Measurements from ENCODE around the gene TRIO.

The TRIO gene

GRCh38 chr5:14213813-14214585, 70.9 kb downstream of the TRIO start:
- H3K4ac ChIP-seq (ENCODE audit: low read depth, low read length) = no peak overlapping the region
- no peak overlapping the region for H4K5ac ChIP-seq (ENCODE audit: low read length)
- no peak overlapping the region for H2BK15ac ChIP-seq (replicated peaks; ENCODE audit: low read depth)
- H2AK5ac ChIP-seq (ENCODE audit: low read length) = no peak overlapping the region
- no peak overlapping the region for H3K23ac ChIP-seq (ENCODE audit: low read length)
- no peak overlapping the region for H2BK120ac ChIP-seq (ENCODE audit: low read depth, low read length)
- H3K27ac ChIP-seq (ENCODE audit: low read depth, low read length) = no peak overlapping the region
- H3K18ac ChIP-seq (ENCODE audit: low read length) = no peak overlapping the region
- H3K56ac ChIP-seq (ENCODE audit: low read length) = no peak overlapping the region
- H3K9ac ChIP-seq (ENCODE audit: low read length) = no peak overlapping the region
- H3K79me2 ChIP-seq (ENCODE audit: control insufficient read depth, insufficient read depth, low read length) = peaks cover 78% of the 10 kb centered on the region
- H3K4me1 ChIP-seq (ENCODE audit: control insufficient read depth, low read depth, low read length) = peaks cover 10% of the 10 kb centered on the region
- H3K27me3 ChIP-seq (ENCODE audit: insufficient read depth, low read length, poor library complexity) = no peaks in the 10 kb centered on the region
- DNase-seq = no peak
- H2BK5ac ChIP-seq (ENCODE audit: low read length) = no peak overlapping the region
- H3K79me1 ChIP-seq (ENCODE audit: low read length) = peaks cover 31% of the 10 kb centered on the region
- H3K36me3 ChIP-seq (ENCODE audit: control insufficient read depth, insufficient read depth, low read length) = no peaks in the 10 kb centered on the region
- H4K8ac ChIP-seq (ENCODE audit: low read depth, low read length) = no peak overlapping the region
- H3K4me3 ChIP-seq (ENCODE audit: low read length) = no peak overlapping the region
- no CpG with 5 or more reads among the region's 6 CpGs for WGBS (ENCODE audit: extremely low coverage, insufficient coverage, low lambda C conversion rate)
- no peak overlapping the region for H3K4me2 ChIP-seq (ENCODE audit: low read length)

GRCh38 chr5:14215901-14216300, 72.8 kb downstream of the TRIO start:
- peak; percentile 89 for DNase-seq

GRCh38 chr5:14216372-14216771, 73.2 kb downstream of the TRIO start:
- no peak for DNase-seq
- H3K9ac ChIP-seq (ENCODE audit: low read length) = no peak overlapping the region
- peaks cover 12% of the 10 kb centered on the region for H3K4me1 ChIP-seq (ENCODE audit: control insufficient read depth, low read depth, low read length)
- H3K18ac ChIP-seq (ENCODE audit: low read length) = no peak overlapping the region
- no peak overlapping the region for H4K5ac ChIP-seq (ENCODE audit: low read length)
- no peak overlapping the region for H2BK120ac ChIP-seq (ENCODE audit: low read depth, low read length)
- no peak overlapping the region for H3K4me3 ChIP-seq (ENCODE audit: low read length)
- no peak overlapping the region for H3K4ac ChIP-seq (ENCODE audit: low read depth, low read length)
- no peak overlapping the region for H2BK15ac ChIP-seq (replicated peaks; ENCODE audit: low read depth)
- no peaks in the 10 kb centered on the region for H3K27me3 ChIP-seq (ENCODE audit: insufficient read depth, low read length, poor library complexity)
- no peak overlapping the region for H2BK5ac ChIP-seq (ENCODE audit: low read length)
- H3K79me1 ChIP-seq (ENCODE audit: low read length) = peaks cover 38% of the 10 kb centered on the region
- H3K36me3 ChIP-seq (ENCODE audit: control insufficient read depth, insufficient read depth, low read length) = no peaks in the 10 kb centered on the region
- H3K23ac ChIP-seq (ENCODE audit: low read length) = no peak overlapping the region
- H3K27ac ChIP-seq (ENCODE audit: low read depth, low read length) = no peak overlapping the region
- no peak overlapping the region for H3K4me2 ChIP-seq (ENCODE audit: low read length)
- no CpG with 5 or more reads among the region's 2 CpGs for WGBS (ENCODE audit: extremely low coverage, insufficient coverage, low lambda C conversion rate)
- H3K79me2 ChIP-seq (ENCODE audit: control insufficient read depth, insufficient read depth, low read length) = peaks cover 81% of the 10 kb centered on the region
- H4K8ac ChIP-seq (ENCODE audit: low read depth, low read length) = no peak overlapping the region
- H3K56ac ChIP-seq (ENCODE audit: low read length) = no peak overlapping the region
- H2AK5ac ChIP-seq (ENCODE audit: low read length) = no peak overlapping the region

More at GRCh38 chr5:14215901-14216300, 72.8 kb downstream of the TRIO start:
- no peak overlapping the region for H4K5ac ChIP-seq (ENCODE audit: low read length)
- no peak overlapping the region for H2BK5ac ChIP-seq (ENCODE audit: low read length)
- peaks cover 77% of the 10 kb centered on the region for H3K79me2 ChIP-seq (ENCODE audit: control insufficient read depth, insufficient read depth, low read length)
- no peak overlapping the region for H3K18ac ChIP-seq (ENCODE audit: low read length)
- no peak overlapping the region for H2BK15ac ChIP-seq (replicated peaks; ENCODE audit: low read depth)
- H3K23ac ChIP-seq (ENCODE audit: low read length) = no peak overlapping the region
- H3K36me3 ChIP-seq (ENCODE audit: control insufficient read depth, insufficient read depth, low read length) = no peaks in the 10 kb centered on the region
- no peak overlapping the region for H3K4me3 ChIP-seq (ENCODE audit: low read length)
- H3K4me1 ChIP-seq (ENCODE audit: control insufficient read depth, low read depth, low read length) = peaks cover 10% of the 10 kb centered on the region
- peaks cover 34% of the 10 kb centered on the region for H3K79me1 ChIP-seq (ENCODE audit: low read length)
- H3K27me3 ChIP-seq (ENCODE audit: insufficient read depth, low read length, poor library complexity) = no peaks in the 10 kb centered on the region
- H2BK120ac ChIP-seq (ENCODE audit: low read depth, low read length) = no peak overlapping the region
- no CpG with 5 or more reads among the region's 6 CpGs for WGBS (ENCODE audit: extremely low coverage, insufficient coverage, low lambda C conversion rate)
- no peak overlapping the region for H3K4ac ChIP-seq (ENCODE audit: low read depth, low read length)
- no peak overlapping the region for H4K8ac ChIP-seq (ENCODE audit: low read depth, low read length)
- H3K9ac ChIP-seq (ENCODE audit: low read length) = no peak overlapping the region
- H3K27ac ChIP-seq (ENCODE audit: low read depth, low read length) = no peak overlapping the region
- no peak overlapping the region for H3K56ac ChIP-seq (ENCODE audit: low read length)
- no peak overlapping the region for H3K4me2 ChIP-seq (ENCODE audit: low read length)
- H2AK5ac ChIP-seq (ENCODE audit: low read length) = no peak overlapping the region

GRCh38 chr5:14216902-14217301, 73.8 kb downstream of the TRIO start:
- Histone ChIP-seq H3K79me2 (ENCODE audit: control insufficient read depth, insufficient read depth, low read length) (peaks cover 84% of the 10 kb centered on the region), H2BK15ac (replicated peaks; ENCODE audit: low read depth) (no peak overlapping the region), H3K27me3 (ENCODE audit: insufficient read depth, low read length, poor library complexity) (no peaks in the 10 kb centered on the region), H2BK5ac (ENCODE audit: low read length) (no peak overlapping the region), H3K79me1 (ENCODE audit: low read length) (peaks cover 40% of the 10 kb centered on the region), H4K5ac (ENCODE audit: low read length) (no peak overlapping the region), H3K23ac (ENCODE audit: low read length) (no peak overlapping the region), H2BK120ac (ENCODE audit: low read depth, low read length) (no peak overlapping the region), H3K4me3 (ENCODE audit: low read length) (no peak overlapping the region), H3K4me2 (ENCODE audit: low read length) (no peak overlapping the region), H3K4me1 (ENCODE audit: control insufficient read depth, low read depth, low read length) (peaks cover 14% of the 10 kb centered on the region), H3K56ac (ENCODE audit: low read length) (no peak overlapping the region), H2AK5ac (ENCODE audit: low read length) (no peak overlapping the region), H3K27ac (ENCODE audit: low read depth, low read length) (no peak overlapping the region), H3K4ac (ENCODE audit: low read depth, low read length) (no peak overlapping the region), H3K9ac (ENCODE audit: low read length) (no peak overlapping the region), H3K36me3 (ENCODE audit: control insufficient read depth, insufficient read depth, low read length) (no peaks in the 10 kb centered on the region), H4K8ac (ENCODE audit: low read depth, low read length) (no peak overlapping the region), H3K18ac (ENCODE audit: low read length) (no peak overlapping the region)
- DNase-seq = peak; percentile 93
- WGBS (ENCODE audit: extremely low coverage, insufficient coverage, low lambda C conversion rate) = no CpG with 5 or more reads among the region's 7 CpGs

- H4K8ac ChIP-seq (ENCODE audit: low read depth, low read length) = no peak overlapping the region
- H2BK120ac ChIP-seq (ENCODE audit: low read depth, low read length) = no peak overlapping the region
- H3K56ac ChIP-seq (ENCODE audit: low read length) = no peak overlapping the region
- H3K23ac ChIP-seq (ENCODE audit: low read length) = no peak overlapping the region
- no peak overlapping the region for H2BK5ac ChIP-seq (ENCODE audit: low read length)
- H3K4ac ChIP-seq (ENCODE audit: low read depth, low read length) = no peak overlapping the region
- H3K27me3 ChIP-seq (ENCODE audit: insufficient read depth, low read length, poor library complexity) = no peaks in the 10 kb centered on the region
- no peak overlapping the region for H3K4me3 ChIP-seq (ENCODE audit: low read length)
- no peaks in the 10 kb centered on the region for H3K36me3 ChIP-seq (ENCODE audit: control insufficient read depth, insufficient read depth, low read length)
- H4K5ac ChIP-seq (ENCODE audit: low read length) = no peak overlapping the region
- no peak overlapping the region for H3K4me2 ChIP-seq (ENCODE audit: low read length)
- peaks cover 40% of the 10 kb centered on the region for H3K79me1 ChIP-seq (ENCODE audit: low read length)
- H3K9ac ChIP-seq (ENCODE audit: low read length) = no peak overlapping the region
- H3K27ac ChIP-seq (ENCODE audit: low read depth, low read length) = no peak overlapping the region
- peaks cover 82% of the 10 kb centered on the region for H3K79me2 ChIP-seq (ENCODE audit: control insufficient read depth, insufficient read depth, low read length)
- no peak overlapping the region for H2BK15ac ChIP-seq (replicated peaks; ENCODE audit: low read depth)
- no CpG with 5 or more reads among the region's 4 CpGs for WGBS (ENCODE audit: extremely low coverage, insufficient coverage, low lambda C conversion rate)
- H3K4me1 ChIP-seq (ENCODE audit: control insufficient read depth, low read depth, low read length) = peaks cover 14% of the 10 kb centered on the region
- H2AK5ac ChIP-seq (ENCODE audit: low read length) = no peak overlapping the region
- no peak for DNase-seq
- no peak overlapping the region for H3K18ac ChIP-seq (ENCODE audit: low read length)
Observed at GRCh38 chr5:14217587-14217986, 74.4 kb downstream of the TRIO start.

GRCh38 chr5:14218011-14218410, 74.9 kb downstream of the TRIO start:
- Histone ChIP-seq H3K23ac (ENCODE audit: low read length) (no peak overlapping the region), H3K56ac (ENCODE audit: low read length) (no peak overlapping the region), H3K4me3 (ENCODE audit: low read length) (no peak overlapping the region), H2BK15ac (replicated peaks; ENCODE audit: low read depth) (no peak overlapping the region), H2BK120ac (ENCODE audit: low read depth, low read length) (no peak overlapping the region), H2AK5ac (ENCODE audit: low read length) (no peak overlapping the region), H3K4ac (ENCODE audit: low read depth, low read length) (no peak overlapping the region), H3K4me2 (ENCODE audit: low read length) (no peak overlapping the region), H3K36me3 (ENCODE audit: control insufficient read depth, insufficient read depth, low read length) (no peaks in the 10 kb centered on the region), H4K8ac (ENCODE audit: low read depth, low read length) (no peak overlapping the region), H2BK5ac (ENCODE audit: low read length) (no peak overlapping the region), H3K79me1 (ENCODE audit: low read length) (peaks cover 43% of the 10 kb centered on the region), H3K4me1 (ENCODE audit: control insufficient read depth, low read depth, low read length) (peaks cover 14% of the 10 kb centered on the region), H3K27ac (ENCODE audit: low read depth, low read length) (no peak overlapping the region), H3K18ac (ENCODE audit: low read length) (no peak overlapping the region), H3K79me2 (ENCODE audit: control insufficient read depth, insufficient read depth, low read length) (peaks cover 83% of the 10 kb centered on the region), H4K5ac (ENCODE audit: low read length) (no peak overlapping the region), H3K9ac (ENCODE audit: low read length) (no peak overlapping the region), H3K27me3 (ENCODE audit: insufficient read depth, low read length, poor library complexity) (no peaks in the 10 kb centered on the region)
- no peak for DNase-seq
- 100% methylated on average over 2 of the region's 3 CpGs for WGBS (ENCODE audit: extremely low coverage, insufficient coverage, low lambda C conversion rate)
